Measurements from ENCODE around the gene HSPA14. TPM values are rescaled to one million over a fixed set of nuclear protein-coding genes. Genes with fewer than 3 reads are reported as not detected.

Gene HSPA14
- total RNA-seq, 4 donors from 2014 or later = 7.8 to 11.3 (median 10.5) TPM

GRCh38 chr10:14823966-14824365 is 14.1 kb upstream of the HSPA14 start:
- WGBS, 2 donors = 94% methylated on average over 3 of the region's 3 CpGs
- H3K27me3 ChIP-seq = no peaks in the 10 kb centered on the region
- TF ChIP-seq POLR2A (IDR thresholded peaks at IDR 0.05) (no peak), CTCF (IDR thresholded peaks at IDR 0.05) (no peak), EP300 (IDR thresholded peaks at IDR 0.05) (no peak)

GRCh38 chr10:14826076-14826829 is 11.9 kb upstream of the HSPA14 start:
- WGBS, 2 donors = 52 to 82% methylated on average over 1 of the region's 1 CpG
- TF ChIP-seq POLR2A (IDR thresholded peaks at IDR 0.05) (no peak), CTCF (IDR thresholded peaks at IDR 0.05) (no peak), EP300 (IDR thresholded peaks at IDR 0.05) (no peak)
- H3K9me3 ChIP-seq = no peaks in the 10 kb centered on the region
- H3K4me3 ChIP-seq = no peak overlapping the region
- no peaks in the 10 kb centered on the region for H3K4me1 ChIP-seq
- DNase-seq (ENCODE audit: low spot score in 2 of 2) = no peak
- H3K27me3 ChIP-seq = no peaks in the 10 kb centered on the region
- no peaks in the 10 kb centered on the region for H3K36me3 ChIP-seq
- no peak overlapping the region for H3K27ac ChIP-seq

More at GRCh38 chr10:14823966-14824365, 14.1 kb upstream of the HSPA14 start:
- Histone ChIP-seq H3K4me3 (no peak overlapping the region), H3K4me1 (no peaks in the 10 kb centered on the region), H3K9me3 (no peaks in the 10 kb centered on the region), H3K27ac (no peak overlapping the region), H3K36me3 (no peaks in the 10 kb centered on the region)
- no peak for DNase-seq (ENCODE audit: low spot score in 2 of 2)

GRCh38 chr10:14833106-14833505 is 5.0 kb upstream of the HSPA14 start:
- H3K27me3 ChIP-seq = no peaks in the 10 kb centered on the region
- no peaks in the 10 kb centered on the region for H3K9me3 ChIP-seq
- no peaks in the 10 kb centered on the region for H3K36me3 ChIP-seq
- WGBS, 2 donors = 76 to 79% methylated on average over 3 of the region's 3 CpGs
- H3K4me1 ChIP-seq = peaks cover 0 to 8% (median 4%) of the 10 kb centered on the region in 4 donors
- TF ChIP-seq EP300 (IDR thresholded peaks at IDR 0.05) = no peak
- TF ChIP-seq CTCF (IDR thresholded peaks at IDR 0.05) = no peak
- no peak for TF ChIP-seq POLR2A (IDR thresholded peaks at IDR 0.05)
- H3K4me3 ChIP-seq = no peak overlapping the region
- no peak overlapping the region for H3K27ac ChIP-seq
- no peak for DNase-seq (ENCODE audit: low spot score in 2 of 2)

- WGBS, 2 donors = 92 to 94% methylated on average over 2 of the region's 2 CpGs
- peak overlapping the region in 1 of 4 donors; percentile 96 for H3K27ac ChIP-seq
- H3K4me1 ChIP-seq = peaks cover 3 to 23% (median 10%) of the 10 kb centered on the region in 4 donors
- H3K27me3 ChIP-seq = no peaks in the 10 kb centered on the region
- H3K4me3 ChIP-seq = no peak overlapping the region
- H3K36me3 ChIP-seq = peaks cover 0 to 8% (median 0%) of the 10 kb centered on the region in 3 donors
- H3K9me3 ChIP-seq = no peaks in the 10 kb centered on the region
- no peak for DNase-seq (ENCODE audit: low spot score in 2 of 2)
- TF ChIP-seq POLR2A (IDR thresholded peaks at IDR 0.05) (no peak), EP300 (IDR thresholded peaks at IDR 0.05) (no peak), CTCF (IDR thresholded peaks at IDR 0.05) (no peak)
Measured at GRCh38 chr10:14836208-14836607, 1.9 kb upstream of the HSPA14 start.

GRCh38 chr10:14837003-14837756 is 926 bp upstream of the HSPA14 start:
- WGBS, 2 donors = 17 to 18% methylated on average over 14 of the region's 14 CpGs
- no peaks in the 10 kb centered on the region for H3K27me3 ChIP-seq
- H3K27ac ChIP-seq = peak overlapping the region; percentile 78 to 97 (median 96)
- H3K4me3 ChIP-seq = peak overlapping the region; percentile 60 to 93 (median 86)
- DNase-seq (ENCODE audit: low spot score in 2 of 2) = no peak
- H3K36me3 ChIP-seq = peaks cover 0 to 18% (median 9%) of the 10 kb centered on the region in 3 donors
- H3K4me1 ChIP-seq = peaks cover 3 to 23% (median 10%) of the 10 kb centered on the region in 4 donors
- TF ChIP-seq CTCF (IDR thresholded peaks at IDR 0.05) (peak in 1 of 5 experiments; percentile 6), POLR2A (IDR thresholded peaks at IDR 0.05) (no peak)
- H3K9me3 ChIP-seq = no peaks in the 10 kb centered on the region
